NCI-H187 (cell line): ENCODE data around the gene SFMBT1.

ENCODE experiments used
- DNase-seq, 2 experiments: peaks; one replicate each; lab custom pipeline; 2025; lab: John Stamatoyannopoulos, UW

Gene SFMBT1

GRCh38 chr3:52998771-52999513 lies 46.9 kb downstream of the SFMBT1 start:
- no peak for DNase-seq

GRCh38 chr3:52990637-52991036 lies 55.2 kb downstream of the SFMBT1 start:
- no peak for DNase-seq

GRCh38 chr3:52986938-52987337 lies 58.9 kb downstream of the SFMBT1 start:
- DNase-seq: no peak

- DNase-seq: no peak
These were observed 59.8 kb downstream of the SFMBT1 start for GRCh38 chr3:52986049-52986448.

- DNase-seq: no peak
These were observed 62.0 kb downstream of the SFMBT1 start for GRCh38 chr3:52983828-52984227.

- no peak for DNase-seq
These were observed 62.5 kb downstream of the SFMBT1 start for GRCh38 chr3:52983336-52983807.

- no peak for DNase-seq
These were observed 63.0 kb downstream of the SFMBT1 start for GRCh38 chr3:52982839-52983238.

- no peak for DNase-seq
These were observed 66.5 kb downstream of the SFMBT1 start for GRCh38 chr3:52979190-52979983.

GRCh38 chr3:52978109-52978754 lies 67.6 kb downstream of the SFMBT1 start:
- DNase-seq: no peak

GRCh38 chr3:52973806-52974205 lies 72.1 kb downstream of the SFMBT1 start:
- DNase-seq: no peak

GRCh38 chr3:52971895-52972294 lies 74.0 kb downstream of the SFMBT1 start:
- DNase-seq: no peak

GRCh38 chr3:52967398-52967797 lies 78.5 kb downstream of the SFMBT1 start:
- no peak for DNase-seq

- no peak for DNase-seq
These were observed 83.7 kb downstream of the SFMBT1 start for GRCh38 chr3:52962160-52962559.

- DNase-seq: no peak
These were observed 86.1 kb downstream of the SFMBT1 start for GRCh38 chr3:52959773-52960172.

GRCh38 chr3:52939600-52939999 lies 106.3 kb downstream of the SFMBT1 start:
- DNase-seq: no peak

GRCh38 chr3:52934630-52935530 lies 111.0 kb downstream of the SFMBT1 start:
- no peak for DNase-seq

- no peak for DNase-seq
These were observed 114.0 kb downstream of the SFMBT1 start for GRCh38 chr3:52931889-52932288.

- DNase-seq: no peak
These were observed 114.5 kb downstream of the SFMBT1 start for GRCh38 chr3:52931328-52931727.

GRCh38 chr3:52930748-52931147 lies 115.1 kb downstream of the SFMBT1 start:
- no peak for DNase-seq

- no peak for DNase-seq
These were observed 119.3 kb downstream of the SFMBT1 start for GRCh38 chr3:52926554-52926953.

GRCh38 chr3:52925405-52926313 lies 120.2 kb downstream of the SFMBT1 start:
- no peak for DNase-seq
